SKM-1 treated with dmso at 0.1 percent for 144 hours (cell line): Measurements from ENCODE around the gene CBLIF.
"Not testable (repeated sequence)": the region's sequence is repeated elsewhere in the genome, so short reads cannot be mapped to it uniquely, and the experiment has no call there.

Experiments used
- DNase-seq: peaks from one replicate; lab custom pipeline; 2025; ENCODE audit not compliant: unreplicated experiment; lab: John Stamatoyannopoulos, UW

CBLIF gene

GRCh38 chr11:59800390-59801025 lies 44.8 kb downstream of the CBLIF start:
- no peak for DNase-seq

DNA sequence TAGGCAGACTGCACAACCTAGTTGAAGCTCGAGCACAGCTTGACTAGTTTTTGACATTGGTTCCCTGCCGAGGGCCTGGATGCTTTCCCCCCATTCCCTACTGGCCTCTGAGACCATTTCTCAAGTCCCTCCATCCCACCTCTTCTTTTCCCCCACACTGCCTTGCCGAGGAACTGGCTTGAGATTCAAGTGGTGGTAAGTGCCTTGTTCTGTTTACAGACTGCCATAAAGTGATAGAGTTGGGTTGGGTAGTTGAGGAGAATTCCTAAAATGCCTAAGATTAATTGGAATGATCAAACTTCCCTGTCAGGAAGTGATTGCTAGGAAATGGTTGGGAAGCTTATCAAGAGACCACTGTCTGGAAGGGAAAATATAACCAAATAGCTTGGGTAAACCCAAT lies 50.9 kb downstream of the CBLIF start:
- no peak for DNase-seq

DNA sequence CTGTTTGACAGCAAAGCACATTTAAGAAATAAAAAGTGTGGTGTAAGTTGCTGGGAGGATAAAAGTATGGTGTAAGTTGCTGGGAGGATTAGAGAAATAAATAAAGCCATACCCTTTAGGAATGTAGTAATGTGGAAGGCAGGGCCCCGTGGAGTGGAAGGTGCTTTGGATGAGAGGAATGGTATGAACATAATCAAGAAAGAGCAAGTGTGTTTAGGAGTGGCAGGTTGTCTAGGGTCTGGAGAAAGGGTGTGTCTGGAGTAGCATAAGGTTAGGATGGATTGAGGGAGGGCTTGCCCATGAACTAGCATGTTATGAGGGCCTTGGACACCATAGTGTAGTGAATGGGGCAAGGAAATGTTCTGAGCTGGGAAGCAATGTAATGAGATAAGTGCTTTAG lies 52.8 kb downstream of the CBLIF start:
- DNase-seq = no peak

DNA sequence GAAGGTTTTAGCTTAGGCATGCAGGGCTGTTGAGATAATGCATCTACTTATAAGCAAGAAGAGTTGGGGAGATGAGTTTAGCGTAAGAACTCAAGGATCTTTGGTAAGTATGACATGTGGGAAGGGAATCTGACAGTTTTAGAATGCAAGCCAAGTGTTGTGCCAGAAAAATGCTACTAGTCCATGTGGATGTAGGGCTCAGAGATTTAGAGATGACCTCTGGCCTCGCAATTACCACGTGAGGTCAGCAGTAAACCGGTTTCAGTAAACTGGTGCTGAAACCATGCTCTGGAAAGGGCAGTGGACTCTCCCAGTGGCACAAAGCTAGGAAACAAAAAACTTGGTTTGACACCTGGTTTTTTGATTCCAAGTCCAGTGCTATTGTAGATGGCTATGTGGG lies 53.7 kb downstream of the CBLIF start:
- DNase-seq = no peak

DNA sequence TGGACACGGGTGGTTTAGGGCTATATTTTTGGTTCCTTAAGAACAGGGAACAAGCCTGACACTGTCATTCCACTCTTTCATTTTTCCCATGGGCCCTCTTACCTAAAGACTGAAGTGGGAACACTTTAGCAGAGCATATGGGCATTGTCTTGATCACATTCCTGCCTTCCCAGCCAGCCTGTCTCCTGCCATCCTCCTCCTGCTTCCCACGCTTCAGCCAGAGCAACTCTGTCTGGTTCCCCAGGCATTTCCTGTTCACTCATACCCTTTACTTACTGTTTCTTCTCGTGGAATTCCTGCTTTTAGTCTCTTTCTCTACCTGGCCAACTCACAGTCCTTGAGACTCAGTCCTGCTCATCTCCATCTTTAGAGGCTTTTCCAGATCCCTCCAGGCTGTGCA lies 57.5 kb downstream of the CBLIF start:
- DNase-seq = no peak

- DNase-seq = no peak
These were observed 58.1 kb downstream of the CBLIF start for GRCh38 chr11:59787255-59787588.

GRCh38 chr11:59785818-59786217 lies 59.5 kb downstream of the CBLIF start:
- no peak for DNase-seq

DNA sequence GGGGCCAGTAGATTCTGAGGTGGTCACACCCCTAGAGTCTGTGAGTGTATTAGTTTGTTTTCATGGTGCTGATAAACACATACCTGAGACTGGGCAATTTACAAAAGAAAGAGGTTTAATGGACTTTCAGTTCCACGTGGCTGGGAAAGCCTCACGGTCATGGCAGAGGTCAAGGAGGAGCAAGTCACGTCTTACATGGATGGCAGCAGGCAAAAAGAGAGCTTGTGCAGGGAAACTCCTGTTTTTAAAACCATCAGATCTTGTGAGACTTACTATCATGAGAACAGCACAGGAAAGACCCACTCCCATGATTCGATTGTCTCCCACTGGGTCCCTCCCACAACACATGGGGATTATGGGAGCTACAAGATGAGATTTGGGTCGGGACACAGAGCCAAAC lies 60.9 kb downstream of the CBLIF start:
- not testable (repeated sequence) for DNase-seq

GRCh38 chr11:59783632-59784090 lies 61.6 kb downstream of the CBLIF start:
- DNase-seq = no peak

- no peak for DNase-seq
These were observed 63.2 kb downstream of the CBLIF start for GRCh38 chr11:59782080-59782479.

DNA sequence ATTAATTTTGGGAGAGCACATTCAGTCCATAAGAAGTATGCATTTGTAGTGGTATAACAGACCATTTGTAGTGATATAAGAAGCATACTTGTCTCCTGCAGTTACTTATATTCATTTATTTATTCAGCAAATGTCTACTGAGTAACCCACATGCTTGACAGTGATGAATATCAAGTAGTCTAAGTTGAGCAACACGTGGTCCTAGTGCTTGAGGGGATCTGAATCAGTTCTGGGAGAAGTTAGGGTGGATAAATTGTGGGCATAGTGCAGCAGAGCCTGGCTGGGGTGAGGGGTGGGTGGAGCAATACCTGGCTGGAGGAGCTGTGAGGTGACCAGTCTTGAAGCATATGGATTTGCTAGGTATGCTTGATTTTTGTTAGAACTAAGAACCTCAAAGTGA lies 65.8 kb downstream of the CBLIF start:
- DNase-seq = no peak
